ENCODE results near the gene BLMH.

DNA sequence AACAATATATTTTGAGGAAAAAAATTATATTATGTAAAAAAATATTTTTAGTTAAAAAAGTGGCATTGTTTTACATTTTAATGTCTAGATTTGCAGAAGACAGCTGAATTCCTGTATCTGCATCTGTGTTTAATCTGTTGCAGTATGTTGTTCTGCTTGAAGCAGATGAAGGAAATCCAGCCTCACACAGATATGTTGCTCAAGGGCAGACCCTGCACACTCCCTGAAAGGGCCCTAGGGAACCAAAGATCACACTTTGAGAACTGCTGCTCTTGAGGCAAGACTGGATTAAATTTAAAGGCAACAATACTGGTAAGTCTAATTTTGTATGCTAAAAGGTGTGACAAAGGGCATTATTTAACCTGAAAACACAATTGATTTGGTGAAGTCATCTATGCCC is 39.8 kb downstream of the BLMH start:
- TF ChIP-seq CTCF (conservative IDR thresholded peaks at IDR 0.05 in 1 of 2, IDR thresholded peaks at IDR 0.05 in 1 of 2; ENCODE audit: extremely low read depth in 1 of 2, insufficient read depth in 1 of 2, low read depth in 1 of 2, low read length in 2 of 2) (no peak), EZH2 (IDR thresholded peaks at IDR 0.05; ENCODE audit: borderline replicate concordance, low read length) (no peak)
